Activated CD4-positive, alpha-beta T cell treated with anti-CD3 and anti-CD28 coated beads for 1 hour (primary cell): ENCODE measurements around the gene DMRTC2.

ENCODE experiments used
- DNase-seq: peaks from one replicate; pipeline ENCODE4 v3.0.0-alpha.2; 2020

The DMRTC2 gene

GRCh38 chr19:41845001-41845050 lies at the start of gene DMRTC2:
DMRTC2 (plus strand) TSS chr19:41845042; CDS start chr19:41847429, 2,387 bp downstream.
- DNase-seq = no peak

GRCh38 chr19:41796362-41796761 lies 48.5 kb upstream of the DMRTC2 start, which contains the start of gene CEACAM3:
CEACAM3 (plus strand) TSS chr19:41796587; CDS start chr19:41796678, 91 bp downstream.
- DNase-seq = no peak

- no peak for DNase-seq
Measured at GRCh38 chr19:41796901-41797300, 47.9 kb upstream of the DMRTC2 start.

- DNase-seq = no peak
Measured at GRCh38 chr19:41799444-41800000, 45.3 kb upstream of the DMRTC2 start.

- DNase-seq = no peak
Measured at GRCh38 chr19:41801031-41801430, 43.8 kb upstream of the DMRTC2 start.

- DNase-seq = no peak
Measured at GRCh38 chr19:41801792-41802211, 43.0 kb upstream of the DMRTC2 start.

- DNase-seq = no peak
Measured at GRCh38 chr19:41802770-41803169, 42.1 kb upstream of the DMRTC2 start.

GRCh38 chr19:41804336-41804735 lies 40.5 kb upstream of the DMRTC2 start:
- no peak for DNase-seq

GRCh38 chr19:41807176-41807575 lies 37.7 kb upstream of the DMRTC2 start:
- no peak for DNase-seq

- no peak for DNase-seq
Measured at GRCh38 chr19:41808663-41809566, 35.9 kb upstream of the DMRTC2 start.

- DNase-seq = no peak
Measured at GRCh38 chr19:41810301-41810700, 34.5 kb upstream of the DMRTC2 start.

GRCh38 chr19:41811036-41811435 lies 33.8 kb upstream of the DMRTC2 start:
- no peak for DNase-seq

GRCh38 chr19:41811981-41812380 lies 32.9 kb upstream of the DMRTC2 start:
- DNase-seq = no peak

- DNase-seq = no peak
Measured at GRCh38 chr19:41813911-41814310, 30.9 kb upstream of the DMRTC2 start.

GRCh38 chr19:41815301-41815700 lies 29.5 kb upstream of the DMRTC2 start:
- DNase-seq = no peak

GRCh38 chr19:41816761-41817160 lies 28.1 kb upstream of the DMRTC2 start:
- no peak for DNase-seq

- DNase-seq = no peak
Measured at GRCh38 chr19:41821003-41821735, 23.7 kb upstream of the DMRTC2 start.

GRCh38 chr19:41837981-41838708 lies 6.7 kb upstream of the DMRTC2 start:
- DNase-seq = no peak

- no peak for DNase-seq
Measured at GRCh38 chr19:41839211-41839610, 5.6 kb upstream of the DMRTC2 start.

- DNase-seq = no peak
Measured at GRCh38 chr19:41843371-41843770, 1.5 kb upstream of the DMRTC2 start.

- no peak for DNase-seq
Measured at GRCh38 chr19:41844601-41845000, 241 bp upstream of the DMRTC2 start, which contains the start of gene LYPD4. LYPD4 (minus strand) TSS chr19:41844683; CDS start chr19:41839285, 5,398 bp downstream.

- no peak for DNase-seq
Measured at GRCh38 chr19:41845051-41845590, 279 bp downstream of the DMRTC2 start.
